ENCODE data around the gene PPARD.

GRCh38 chr6:35432291-35432690 lies 89.9 kb downstream of the PPARD start:
- TF ChIP-seq CTCF (IDR thresholded peaks at IDR 0.05) (no peak), POLR2A (IDR thresholded peaks at IDR 0.05) (no peak)
